Calu3 (cell line): Measurements from ENCODE around the gene WDFY3. TPM values are rescaled to one million over a fixed set of nuclear protein-coding genes. Genes with fewer than 3 reads are reported as not detected.
"Not testable (repeated sequence)": the region's sequence is repeated elsewhere in the genome, so short reads cannot be mapped to it uniquely, and the experiment has no call there.

ENCODE experiments used
- BruUV-seq: library from RNA; stranded (reverse); fragments of 400-500 nt; replicated peaks from 2 replicates; lab custom pipeline; 2021; lab: Mats Ljungman, UMichigan
- CTCF ChIA-PET: fragments of 300-600 bp; sonication (Branson Sonifier 250); formaldehyde crosslinking; loops from one replicate; lab custom pipeline; 2022; ENCODE audit warnings: antibody characterized with exemption; lab: Charles Lee
- DNase-seq: peaks from one replicate; pipeline ENCODE4 v3.0.0; 2022
- H3K27ac Mint-ChIP-seq: one replicate; pipeline ENCODE4 v1.8.0; 2022; ENCODE audit warnings: mixed read lengths; ENCODE audit not compliant: unreplicated experiment
- H3K27me3 Mint-ChIP-seq: one replicate; pipeline ENCODE4 v1.8.0; 2022; ENCODE audit warnings: mixed read lengths; ENCODE audit not compliant: unreplicated experiment
- H3K36me3 Mint-ChIP-seq: one replicate; pipeline ENCODE4 v1.8.0; 2022; ENCODE audit warnings: mild to moderate bottlenecking, moderate library complexity, mixed read lengths; ENCODE audit not compliant: insufficient read depth, unreplicated experiment
- H3K4me1 Mint-ChIP-seq: one replicate; pipeline ENCODE4 v1.8.0; 2022; ENCODE audit warnings: mild to moderate bottlenecking, low read depth, mixed read lengths; ENCODE audit not compliant: unreplicated experiment
- H3K4me3 Mint-ChIP-seq: one replicate; pipeline ENCODE4 v1.8.0; 2022; ENCODE audit warnings: mild to moderate bottlenecking, low read depth, moderate library complexity, mixed read lengths; ENCODE audit not compliant: unreplicated experiment
- H3K9me3 Mint-ChIP-seq: one replicate; pipeline ENCODE4 v1.8.0; 2022; ENCODE audit warnings: low read depth, mixed read lengths; ENCODE audit not compliant: unreplicated experiment
- CTCF ChIP-seq: fragments of 200-600 bp; IDR thresholded peaks from one replicate; pipeline ENCODE4 v1.8.0; 2022; ENCODE audit warnings: antibody characterized with exemption; ENCODE audit not compliant: unreplicated experiment
- intact Hi-C: fragments of 100-400 bp; cut with micrococcal nuclease; formaldehyde crosslinking; loops from one replicate; pipeline ENCODE4 v1.10.0; 2022; ENCODE audit not compliant: unreplicated experiment
- total RNA-seq: library from RNA; stranded (reverse); gene quantifications from 2 replicates; pipeline ENCODE4 v1.2.3, GENCODE V29; 2022

WDFY3 gene
- total RNA-seq, 1 experiment from 2014 or later, result 31.5 TPM

DNA sequence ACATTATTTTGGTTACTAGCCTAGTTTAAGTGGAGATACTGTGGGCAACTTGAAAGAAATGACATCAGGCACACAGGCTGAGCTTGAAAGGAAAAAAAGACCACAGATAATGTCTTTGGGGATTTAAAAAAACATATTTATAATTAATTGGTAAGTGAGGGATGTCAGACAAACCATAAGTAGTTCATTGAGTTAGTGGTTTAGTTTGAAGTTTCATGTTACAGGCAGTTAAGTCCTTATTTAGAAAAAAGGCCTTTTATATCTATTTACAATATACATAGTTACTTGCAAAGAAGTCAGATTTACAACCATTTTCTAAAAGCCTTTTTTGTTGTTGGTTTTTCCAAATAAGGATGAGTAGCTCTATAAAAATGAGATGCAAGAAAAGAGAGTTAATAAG is 294.3 kb downstream of the WDFY3 start:
- no peak for DNase-seq
- H3K4me1 Mint-ChIP-seq, result peaks cover 8% of the 10 kb centered on the region
- TF ChIP-seq CTCF, result no peak
- H3K27me3 Mint-ChIP-seq, result no peaks in the 10 kb centered on the region
- no peaks in the 10 kb centered on the region for H3K9me3 Mint-ChIP-seq
- H3K4me3 Mint-ChIP-seq, result no peak overlapping the region
- H3K27ac Mint-ChIP-seq, result no peak overlapping the region
- H3K36me3 Mint-ChIP-seq, result peaks cover 3% of the 10 kb centered on the region
- no TSS peak for BruUV-seq
- CTCF ChIA-PET, result no interaction called here
- intact Hi-C loops, result no loop called here

GRCh38 chr4:84669201-84669600 is 297.3 kb downstream of the WDFY3 start:
- no peaks in the 10 kb centered on the region for H3K36me3 Mint-ChIP-seq
- no peak overlapping the region for H3K27ac Mint-ChIP-seq
- intact Hi-C loops, result no loop called here
- no TSS peak for BruUV-seq
- DNase-seq, result no peak
- no peaks in the 10 kb centered on the region for H3K27me3 Mint-ChIP-seq
- TF ChIP-seq CTCF, result no peak
- H3K4me1 Mint-ChIP-seq, result peaks cover 8% of the 10 kb centered on the region
- CTCF ChIA-PET, result interaction anchor here (0.6 kb wide), 1 partner anchor 445 kb away, joined by 3 read pairs; no protein-coding TSS in a partner anchor
- H3K9me3 Mint-ChIP-seq, result no peaks in the 10 kb centered on the region
- H3K4me3 Mint-ChIP-seq, result no peak overlapping the region

DNA sequence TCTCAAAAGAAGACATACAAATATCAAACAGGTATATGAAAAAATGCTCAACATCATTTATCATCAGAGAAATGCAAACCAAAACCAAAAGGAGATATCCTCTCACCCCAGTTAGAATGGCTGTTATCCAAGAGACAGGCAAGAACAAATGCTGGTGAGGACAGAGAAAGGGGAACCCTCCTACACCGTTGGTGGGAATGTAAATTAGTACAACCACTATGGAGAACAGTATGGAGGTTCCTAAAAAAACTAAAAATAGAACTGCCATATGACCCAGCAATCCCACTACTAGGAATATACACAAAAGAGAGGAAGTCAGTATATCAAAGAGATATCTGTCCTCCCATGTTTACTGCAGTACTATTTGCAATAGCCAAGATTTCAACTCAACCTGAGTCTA is 300.1 kb downstream of the WDFY3 start:
- H3K36me3 Mint-ChIP-seq, result no peaks in the 10 kb centered on the region
- H3K27ac Mint-ChIP-seq, result no peak overlapping the region
- no peaks in the 10 kb centered on the region for H3K9me3 Mint-ChIP-seq
- H3K4me1 Mint-ChIP-seq, result no peaks in the 10 kb centered on the region
- CTCF ChIA-PET, result no interaction called here
- H3K4me3 Mint-ChIP-seq, result no peak overlapping the region
- intact Hi-C loops, result no loop called here
- H3K27me3 Mint-ChIP-seq, result no peaks in the 10 kb centered on the region
- no TSS peak for BruUV-seq
- no peak for DNase-seq
- no peak for TF ChIP-seq CTCF

DNA sequence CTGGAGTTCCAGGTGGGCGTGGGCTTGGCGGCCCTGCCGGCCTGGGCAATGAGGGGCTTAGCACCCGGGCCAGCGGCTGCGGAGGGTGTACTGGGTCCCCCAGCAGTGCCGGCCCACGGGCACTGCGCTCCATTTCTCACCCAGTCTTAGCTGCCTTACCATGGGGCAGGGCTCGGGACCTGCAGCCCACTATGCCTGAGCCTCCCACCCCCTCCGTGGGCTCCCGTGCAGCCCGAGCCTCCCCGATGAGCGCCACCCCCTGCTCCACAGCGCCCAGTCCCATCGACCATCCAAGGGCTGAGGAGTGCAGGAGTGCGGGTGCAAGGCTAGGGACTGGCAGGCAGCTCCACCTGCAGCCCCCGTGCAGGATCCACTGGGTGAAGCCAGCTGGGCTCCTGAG is 301.7 kb downstream of the WDFY3 start:
- H3K36me3 Mint-ChIP-seq, DNase-seq, H3K4me1 Mint-ChIP-seq, H3K27ac Mint-ChIP-seq, H3K4me3 Mint-ChIP-seq, CTCF ChIA-PET, BruUV-seq, intact Hi-C loops, H3K27me3 Mint-ChIP-seq, H3K9me3 Mint-ChIP-seq: not testable (repeated sequence)

DNA sequence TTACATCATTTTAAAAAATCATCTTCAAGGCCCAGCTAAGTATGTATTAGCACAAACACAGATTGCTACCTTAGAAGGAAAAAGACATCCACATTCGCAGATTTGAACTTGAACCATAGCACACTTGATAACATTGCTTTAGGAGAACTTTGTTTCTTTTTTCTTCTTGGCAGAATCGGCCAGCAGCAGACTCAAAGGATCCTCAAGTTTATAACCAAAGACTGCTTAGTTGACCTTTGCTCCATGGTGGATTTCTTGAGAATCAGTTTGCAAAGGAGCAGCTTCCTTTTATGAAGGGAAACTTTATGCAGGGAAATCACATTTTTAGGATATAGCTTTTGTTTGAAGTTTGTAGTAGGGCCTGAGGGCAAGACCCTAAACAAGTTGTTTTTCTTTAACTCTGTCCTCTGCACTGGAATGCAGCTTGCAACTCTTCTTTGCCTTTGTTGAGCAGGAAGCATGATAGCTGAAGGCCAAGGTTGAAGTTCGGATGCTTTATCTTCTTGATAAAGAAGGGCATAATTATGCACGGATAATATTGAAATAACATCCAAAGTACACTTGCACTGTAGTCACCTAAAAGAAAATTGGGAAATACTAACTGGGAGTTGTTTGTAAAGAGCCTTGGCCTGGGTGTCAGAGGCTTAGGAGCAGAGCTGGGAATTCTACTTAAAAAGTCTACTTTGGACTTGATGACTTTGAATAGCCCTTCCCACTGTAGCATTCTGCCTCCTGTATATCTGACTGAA is 305.1 kb downstream of the WDFY3 start:
- intact Hi-C loops, result no loop called here
- H3K4me3 Mint-ChIP-seq, result no peak overlapping the region
- no peak for TF ChIP-seq CTCF
- H3K36me3 Mint-ChIP-seq, result no peaks in the 10 kb centered on the region
- H3K27ac Mint-ChIP-seq, result no peak overlapping the region
- no peaks in the 10 kb centered on the region for H3K27me3 Mint-ChIP-seq
- DNase-seq, result no peak
- CTCF ChIA-PET, result no interaction called here
- peaks cover 7% of the 10 kb centered on the region for H3K9me3 Mint-ChIP-seq
- BruUV-seq, result no TSS peak
- H3K4me1 Mint-ChIP-seq, result peaks cover 7% of the 10 kb centered on the region
